Ishikawa (cell line): ENCODE measurements around the gene TANC1.

Experiments
- TAF1 ChIP-seq: IDR thresholded peaks from 2 replicates; pipeline ENCODE4 v1.6.1; 2012; ENCODE audit warnings: low read depth, mild to moderate bottlenecking
- TEAD4 ChIP-seq: IDR thresholded peaks from 2 replicates; pipeline ENCODE4 v1.6.1; 2012

GRCh38 chr2:159075727-159076126, 107.3 kb downstream of the TANC1 start:
- TF ChIP-seq TEAD4 (no peak), TAF1 (no peak)
